Hematopoietic multipotent progenitor cell treated with erythropoietin and hydrocortisone succinate and interleukin-3 and kit ligand, for 15 days (in vitro differentiated cells): ENCODE data around the gene DLX5.

Experiments
- DNase-seq: peaks from one replicate; pipeline ENCODE4 v3.0.0-alpha.2; 2015; ENCODE audit warnings: low spot score

Gene DLX5

GRCh38 chr7:97005183-97006054 lies 19.2 kb downstream of the DLX5 start, which contains the start of gene DLX6:
Gene DLX6 (plus strand): TSS chr7:97005553. CDS start chr7:97005978, 425 bp downstream.
- DNase-seq: no peak

GRCh38 chr7:97004247-97005182 lies 20.1 kb downstream of the DLX5 start:
- no peak for DNase-seq

GRCh38 chr7:97003262-97004246 lies 21.1 kb downstream of the DLX5 start:
- DNase-seq: no peak

GRCh38 chr7:97002555-97003261 lies 21.9 kb downstream of the DLX5 start:
- DNase-seq: no peak

- DNase-seq: no peak
Observed at GRCh38 chr7:97001656-97002554, 22.7 kb downstream of the DLX5 start.

GRCh38 chr7:97001221-97001620 lies 23.4 kb downstream of the DLX5 start:
- no peak for DNase-seq

GRCh38 chr7:96998744-96999143 lies 25.9 kb downstream of the DLX5 start:
- no peak for DNase-seq

GRCh38 chr7:96998333-96998732 lies 26.3 kb downstream of the DLX5 start:
- no peak for DNase-seq

- no peak for DNase-seq
Observed at GRCh38 chr7:96997512-96998032, 27.1 kb downstream of the DLX5 start.

- no peak for DNase-seq
Observed at GRCh38 chr7:96996958-96997511, 27.6 kb downstream of the DLX5 start.

- no peak for DNase-seq
Observed at GRCh38 chr7:96996111-96996957, 28.3 kb downstream of the DLX5 start.

- no peak for DNase-seq
Observed at GRCh38 chr7:96995406-96996110, 29.1 kb downstream of the DLX5 start.

GRCh38 chr7:96993980-96994379 lies 30.7 kb downstream of the DLX5 start:
- no peak for DNase-seq

GRCh38 chr7:96993094-96993865 lies 31.4 kb downstream of the DLX5 start:
- DNase-seq: no peak

GRCh38 chr7:96992192-96993005 lies 32.2 kb downstream of the DLX5 start:
- no peak for DNase-seq
